MM.1S (cell line): ENCODE data around the gene GLCE.

Experiments
- DNase-seq: peaks from one replicate; pipeline ENCODE4 v3.0.0-alpha.2; 2015
- H2AFZ ChIP-seq: fragments of 300-600 bp; sonication (generic); 2 replicates; pipeline ENCODE4 v1.6.0; 2016; ENCODE audit warnings: antibody characterized with exemption, low read length
- H3F3A ChIP-seq: fragments of 300-600 bp; sonication (generic); 2 replicates; pipeline ENCODE4 v1.6.1; 2016; ENCODE audit warnings: mild to moderate bottlenecking, antibody characterized with exemption, low read length, moderate library complexity, mixed read lengths; ENCODE audit not compliant: insufficient read depth
- H3K27ac ChIP-seq: fragments of 300-600 bp; sonication (generic); 2 replicates; pipeline ENCODE4 v1.5.1; 2016; ENCODE audit warnings: mild to moderate bottlenecking, low read length
- H3K27me3 ChIP-seq: fragments of 300-600 bp; sonication (generic); replicated peaks from 2 replicates; pipeline ENCODE4 v1.6.0; 2016; ENCODE audit warnings: low read length; ENCODE audit not compliant: insufficient read depth
- H3K36me3 ChIP-seq: fragments of 300-600 bp; sonication (generic); replicated peaks from 2 replicates; pipeline ENCODE4 v1.6.1; 2016; ENCODE audit warnings: mild to moderate bottlenecking, low read length, mixed read lengths; ENCODE audit not compliant: insufficient read depth
- H3K4me1 ChIP-seq: fragments of 300-600 bp; sonication (generic); 2 replicates; pipeline ENCODE4 v1.6.1; 2016; ENCODE audit warnings: low read length, mixed read lengths
- H3K4me2 ChIP-seq: fragments of 300-600 bp; sonication (generic); 2 replicates; pipeline ENCODE4 v1.6.0; 2016; ENCODE audit warnings: low read depth, low read length
- H3K4me3 ChIP-seq: fragments of 300-600 bp; sonication (generic); 2 replicates; pipeline ENCODE4 v1.5.1; 2016; ENCODE audit warnings: low read length, mixed read lengths
- H3K79me2 ChIP-seq: fragments of 300-600 bp; sonication (generic); 2 replicates; pipeline ENCODE4 v1.6.1; 2016; ENCODE audit warnings: mixed run types, low read length, mixed read lengths
- H3K9ac ChIP-seq: fragments of 300-600 bp; sonication (generic); 2 replicates; pipeline ENCODE4 v1.6.1; 2016; ENCODE audit warnings: low read length, mixed read lengths
- H3K9me2 ChIP-seq: fragments of 300-600 bp; sonication (generic); replicated peaks from 2 replicates; pipeline ENCODE4 v1.6.1; 2016; ENCODE audit warnings: mild to moderate bottlenecking, low read length, mixed read lengths; ENCODE audit not compliant: insufficient read depth
- H3K9me3 ChIP-seq: fragments of 300-600 bp; sonication (generic); replicated peaks from 2 replicates; pipeline ENCODE4 v1.6.1; 2016; ENCODE audit warnings: mild to moderate bottlenecking, low read length, mixed read lengths; ENCODE audit not compliant: insufficient read depth
- H4K20me1 ChIP-seq: fragments of 300-600 bp; sonication (generic); 2 replicates; pipeline ENCODE4 v1.6.1; 2016; ENCODE audit warnings: mild to moderate bottlenecking, low read length, moderate library complexity, mixed read lengths; ENCODE audit not compliant: insufficient read depth
- EZH2 ChIP-seq: fragments of 300-600 bp; sonication (generic); optimal IDR thresholded peaks from 2 replicates; pipeline ENCODE3; 2017; ENCODE audit warnings: low read depth, mild to moderate bottlenecking, antibody characterized with exemption, low read length, mixed read lengths
- EZH2phosphoT487 ChIP-seq: fragments of 300-600 bp; sonication (generic); IDR thresholded peaks from 2 replicates; pipeline ENCODE4 v1.6.1; 2018; ENCODE audit warnings: antibody characterized with exemption, low read length
- TF ChIP-seq, protein P1 (sequence below): fragments of 300-600 bp; sonication (generic); IDR thresholded peaks from 2 replicates; pipeline ENCODE4 v1.5.1; 2016; ENCODE audit warnings: antibody characterized with exemption, low read length, mixed read lengths

The GLCE gene

DNA sequence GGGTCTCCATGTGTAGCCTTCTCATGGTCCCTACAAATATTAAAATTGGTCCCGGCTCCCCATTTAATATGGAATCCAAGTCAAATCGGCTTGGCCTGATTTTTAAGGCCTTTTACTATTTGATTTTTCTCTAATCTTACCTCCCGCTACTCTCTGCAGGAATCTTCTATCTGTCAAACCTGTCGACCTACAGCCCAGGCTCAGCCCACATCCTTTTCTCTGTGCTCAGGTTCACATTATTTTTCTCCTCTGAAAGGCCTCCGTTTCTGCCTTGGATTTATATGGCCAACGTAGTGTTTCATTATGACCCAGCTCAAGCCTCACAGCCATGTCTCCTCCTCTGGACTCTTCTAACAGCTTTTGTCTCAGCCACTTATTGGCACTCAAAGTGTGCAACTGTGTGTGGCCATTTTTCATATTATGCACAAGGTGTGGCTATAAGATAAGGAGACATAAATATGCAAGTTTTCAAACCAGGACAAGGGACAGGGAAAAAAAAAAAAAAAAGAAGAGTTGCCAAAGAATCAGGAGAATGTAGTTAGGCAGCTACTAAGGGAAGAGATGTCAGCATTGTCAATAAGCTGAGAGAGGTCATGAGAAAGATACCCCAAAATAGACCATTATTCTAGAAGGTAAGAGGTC lies 2.1 kb upstream of the GLCE start:
- Histone ChIP-seq H3K9ac (no peak overlapping the region), H2AFZ (no peak overlapping the region), H3F3A (no peaks in the 10 kb centered on the region), H3K4me1 (peaks cover 3% of the 10 kb centered on the region; the same call in 1 of the 2 replicates), H3K36me3 (no peaks in the 10 kb centered on the region), H3K27me3 (no peaks in the 10 kb centered on the region), H3K4me3 (no peak overlapping the region), H3K4me2 (no peak overlapping the region), H3K79me2 (no peaks in the 10 kb centered on the region), H4K20me1 (no peaks in the 10 kb centered on the region), H3K27ac (no peak overlapping the region), H3K9me2 (no peaks in the 10 kb centered on the region), H3K9me3 (no peaks in the 10 kb centered on the region)
- no peak for TF ChIP-seq EZH2
- no peak for TF ChIP-seq EZH2phosphoT487
- TF ChIP-seq, protein P1, sequence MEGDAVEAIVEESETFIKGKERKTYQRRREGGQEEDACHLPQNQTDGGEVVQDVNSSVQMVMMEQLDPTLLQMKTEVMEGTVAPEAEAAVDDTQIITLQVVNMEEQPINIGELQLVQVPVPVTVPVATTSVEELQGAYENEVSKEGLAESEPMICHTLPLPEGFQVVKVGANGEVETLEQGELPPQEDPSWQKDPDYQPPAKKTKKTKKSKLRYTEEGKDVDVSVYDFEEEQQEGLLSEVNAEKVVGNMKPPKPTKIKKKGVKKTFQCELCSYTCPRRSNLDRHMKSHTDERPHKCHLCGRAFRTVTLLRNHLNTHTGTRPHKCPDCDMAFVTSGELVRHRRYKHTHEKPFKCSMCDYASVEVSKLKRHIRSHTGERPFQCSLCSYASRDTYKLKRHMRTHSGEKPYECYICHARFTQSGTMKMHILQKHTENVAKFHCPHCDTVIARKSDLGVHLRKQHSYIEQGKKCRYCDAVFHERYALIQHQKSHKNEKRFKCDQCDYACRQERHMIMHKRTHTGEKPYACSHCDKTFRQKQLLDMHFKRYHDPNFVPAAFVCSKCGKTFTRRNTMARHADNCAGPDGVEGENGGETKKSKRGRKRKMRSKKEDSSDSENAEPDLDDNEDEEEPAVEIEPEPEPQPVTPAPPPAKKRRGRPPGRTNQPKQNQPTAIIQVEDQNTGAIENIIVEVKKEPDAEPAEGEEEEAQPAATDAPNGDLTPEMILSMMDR = no peak
- DNase-seq = no peak

DNA sequence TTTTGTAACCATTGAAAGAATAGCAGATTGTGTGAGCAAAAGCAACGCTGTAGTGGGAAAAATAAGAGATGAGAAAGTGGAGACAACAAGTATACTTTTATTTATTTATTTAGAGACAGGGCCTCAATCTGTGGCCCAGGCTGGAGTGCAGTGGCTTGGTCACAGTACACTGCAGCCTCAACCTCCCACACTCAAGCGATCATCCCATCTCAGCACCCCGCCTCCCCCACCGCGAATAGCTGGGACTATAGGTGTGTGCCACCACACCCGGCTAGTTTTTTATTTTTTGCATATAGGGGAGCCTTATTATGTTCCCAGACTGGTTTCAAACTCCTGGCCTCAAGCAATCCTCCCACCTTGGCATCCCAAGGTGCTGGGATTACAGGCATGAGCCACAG lies 1.6 kb upstream of the GLCE start:
- H3K4me3 ChIP-seq = no peak overlapping the region
- H2AFZ ChIP-seq = no peak overlapping the region
- no peaks in the 10 kb centered on the region for H3K36me3 ChIP-seq
- no peak overlapping the region for H3K9ac ChIP-seq
- no peaks in the 10 kb centered on the region for H3K9me3 ChIP-seq
- H4K20me1 ChIP-seq = no peaks in the 10 kb centered on the region
- H3K4me1 ChIP-seq = peaks cover 3% of the 10 kb centered on the region; the same call in 1 of the 2 replicates
- no peak for TF ChIP-seq EZH2phosphoT487
- TF ChIP-seq, protein P1 = no peak
- TF ChIP-seq EZH2 = no peak
- H3K79me2 ChIP-seq = no peaks in the 10 kb centered on the region
- H3K27ac ChIP-seq = no peak overlapping the region
- no peak for DNase-seq
- H3K4me2 ChIP-seq = no peak overlapping the region
- no peaks in the 10 kb centered on the region for H3K27me3 ChIP-seq
- no peaks in the 10 kb centered on the region for H3F3A ChIP-seq
- no peaks in the 10 kb centered on the region for H3K9me2 ChIP-seq

DNA sequence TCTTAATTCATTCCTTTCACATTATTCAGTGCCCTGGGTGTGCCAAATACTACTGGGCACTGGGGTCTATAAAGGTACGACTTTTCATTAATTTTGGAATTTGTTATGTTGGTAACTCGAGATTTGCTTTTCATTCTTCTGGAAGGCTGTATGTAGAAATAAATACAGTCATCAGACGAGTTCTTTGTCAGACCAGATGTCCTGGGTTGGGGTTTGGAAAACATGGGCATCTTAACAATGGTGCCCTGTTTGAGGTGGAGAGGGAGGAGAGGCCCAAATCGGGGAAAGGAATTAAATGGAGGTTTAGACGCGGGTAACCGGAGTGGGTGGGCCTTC lies 662 bp upstream of the GLCE start:
- peaks cover 3% of the 10 kb centered on the region; the same call in 1 of the 2 replicates for H3K4me1 ChIP-seq
- H2AFZ ChIP-seq = peak overlapping the region; percentile 77
- H3K36me3 ChIP-seq = no peaks in the 10 kb centered on the region
- no peaks in the 10 kb centered on the region for H4K20me1 ChIP-seq
- H3K9me3 ChIP-seq = no peaks in the 10 kb centered on the region
- H3K4me2 ChIP-seq = peak overlapping the region; percentile 53
- peak overlapping the region; percentile 68 for H3K27ac ChIP-seq
- no peaks in the 10 kb centered on the region for H3F3A ChIP-seq
- no peak for DNase-seq
- H3K9me2 ChIP-seq = no peaks in the 10 kb centered on the region
- peak overlapping the region; percentile 93 for H3K4me3 ChIP-seq
- TF ChIP-seq, protein P1 = no peak
- TF ChIP-seq EZH2 (no peak), EZH2phosphoT487 (no peak)
- no peaks in the 10 kb centered on the region for H3K79me2 ChIP-seq
- peak overlapping the region; percentile 86 for H3K9ac ChIP-seq
- no peaks in the 10 kb centered on the region for H3K27me3 ChIP-seq
